GM12874 (cell line): ENCODE data around the gene KRTAP21-2.

Experiments used
- CTCF ChIP-seq: IDR thresholded peaks from 2 replicates; pipeline ENCODE4 v1.5.1; 2011; ENCODE audit warnings: low read depth, mild to moderate bottlenecking, control low read depth, low read length, moderate library complexity; ENCODE audit not compliant: insufficient read depth

The KRTAP21-2 gene

GRCh38 chr21:30740462-30740861, 6.6 kb downstream of the KRTAP21-2 start:
- TF ChIP-seq CTCF, result no peak

- no peak for TF ChIP-seq CTCF
These were observed 14.0 kb downstream of the KRTAP21-2 start for GRCh38 chr21:30733026-30733425.

GRCh38 chr21:30726726-30727125, 20.3 kb downstream of the KRTAP21-2 start:
- no peak for TF ChIP-seq CTCF

GRCh38 chr21:30719401-30719800, 27.7 kb downstream of the KRTAP21-2 start:
- no peak for TF ChIP-seq CTCF

GRCh38 chr21:30718239-30718909, 28.7 kb downstream of the KRTAP21-2 start, which contains the start of gene KRTAP21-3:
TSS of gene KRTAP21-3 (minus strand) at chr21:30718777. CDS start at chr21:30718759, 18 bp downstream.
- TF ChIP-seq CTCF, result no peak

- no peak for TF ChIP-seq CTCF
These were observed 30.0 kb downstream of the KRTAP21-2 start for GRCh38 chr21:30717105-30717504.

GRCh38 chr21:30714946-30715345, 32.1 kb downstream of the KRTAP21-2 start:
- no peak for TF ChIP-seq CTCF

- TF ChIP-seq CTCF, result no peak
These were observed 32.6 kb downstream of the KRTAP21-2 start for GRCh38 chr21:30714456-30714855.
